Panc1 (cell line): ENCODE data around the gene ZNF547. TPM values are rescaled to one million over a fixed set of nuclear protein-coding genes. Genes with fewer than 3 reads are reported as not detected.
"Not testable (repeated sequence)": the region's sequence is repeated elsewhere in the genome, so short reads cannot be mapped to it uniquely, and the experiment has no call there.

Experiments
- ATAC-seq: fragments of 200-7000 bp; cut with Tn5 transposase; 2 replicates; pipeline ENCODE4 v1.9.1; 2020; ENCODE audit warnings: mild to moderate bottlenecking, moderate library complexity
- BruUV-seq: library from RNA; stranded (reverse); fragments of 400-500 nt; replicated peaks from 2 replicates; lab custom pipeline; 2021; lab: Mats Ljungman, UMichigan
- CTCF ChIA-PET: fragments of 300-600 bp; sonication (Branson Sonifier 250); formaldehyde crosslinking; loops from one replicate; lab custom pipeline; 2022; ENCODE audit warnings: antibody characterized with exemption; lab: Charles Lee
- POLR2A ChIA-PET: fragments of 300-600 bp; sonication (Branson Sonifier 250); formaldehyde crosslinking; loops from one replicate; lab custom pipeline; 2022; ENCODE audit warnings: antibody characterized with exemption; lab: Charles Lee
- DNase-seq: peaks from one replicate; pipeline ENCODE4 v3.0.0-alpha.2; 2010; ENCODE audit warnings: low read depth, low spot score
- H3K27ac ChIP-seq: 2 replicates; pipeline ENCODE4 v1.5.1; 2011; ENCODE audit warnings: mild to moderate bottlenecking, low read length, inconsistent platforms
- H3K27me3 ChIP-seq: fragments of 200-500 bp; sonication (Bioruptor generic); 2 replicates; pipeline ENCODE4 v1.6.0; 2014; ENCODE audit warnings: low read length, inconsistent platforms; ENCODE audit not compliant: control insufficient read depth, insufficient read depth
- H3K36me3 ChIP-seq: fragments of 200-500 bp; sonication (Bioruptor generic); 2 replicates; pipeline ENCODE4 v1.5.1; 2014; ENCODE audit warnings: inconsistent platforms, mild to moderate bottlenecking, low read length, moderate library complexity; ENCODE audit not compliant: control insufficient read depth, insufficient read depth
- H3K4me1 ChIP-seq: 2 replicates; pipeline ENCODE4 v1.5.1; 2011; ENCODE audit warnings: inconsistent platforms, mild to moderate bottlenecking, low read length, moderate library complexity; ENCODE audit not compliant: control insufficient read depth, insufficient read depth
- H3K4me3 ChIP-seq, 2 experiments: 2 replicates each; pipeline ENCODE4 v1.5.1; 2011 to 2012; ENCODE audit warnings: low read depth in 2 of 2, low read length in 2 of 2, mild to moderate bottlenecking in 2 of 2, inconsistent platforms in 1 of 2, moderate library complexity in 1 of 2
- H3K9me3 ChIP-seq: fragments of 200-500 bp; sonication (Bioruptor generic); 2 replicates; pipeline ENCODE4 v1.5.1; 2014; ENCODE audit warnings: low read depth, mild to moderate bottlenecking, inconsistent platforms, low read length, moderate library complexity; ENCODE audit not compliant: control insufficient read depth, insufficient read depth
- POLR2AphosphoS5 ChIP-seq: IDR thresholded peaks from 2 replicates; pipeline ENCODE4 v1.6.1; 2012; ENCODE audit warnings: mild to moderate bottlenecking, low read depth, low read length, moderate library complexity
- REST ChIP-seq, 2 experiments: IDR thresholded peaks; 2 replicates each; pipeline ENCODE4 v1.6.1; 2011 to 2012; ENCODE audit warnings: low read depth in 2 of 2, control low read depth in 1 of 2, low read length in 1 of 2, mild to moderate bottlenecking in 1 of 2, moderate library complexity in 1 of 2; ENCODE audit not compliant: insufficient read depth in 1 of 2
- SIN3A ChIP-seq: IDR thresholded peaks from 2 replicates; pipeline ENCODE4 v1.6.1; 2012; ENCODE audit warnings: low read depth, mild to moderate bottlenecking, low read length, moderate library complexity, borderline replicate concordance; ENCODE audit not compliant: insufficient read depth
- TCF7L2 ChIP-seq: IDR thresholded peaks from 2 replicates; pipeline ENCODE4 v1.6.1; 2011; ENCODE audit warnings: mild to moderate bottlenecking, low read depth, low read length, inconsistent platforms
- in situ Hi-C: cut with HindIII; loops from 2 replicates; pipeline ENCODE4 v1.10.0; 2016; ENCODE audit warnings: low sequenced_read_pairs, low pct_unique_long_range_greater_than_20kb
- intact Hi-C: fragments of 100-400 bp; cut with micrococcal nuclease; formaldehyde crosslinking; loops from one replicate; pipeline ENCODE4 v1.10.0; 2022; ENCODE audit not compliant: unreplicated experiment
- total RNA-seq: library from RNA; stranded (reverse); gene quantifications from one replicate; pipeline ENCODE4 v1.2.1, GENCODE V29; 2021; ENCODE audit not compliant: unreplicated experiment
- TF ChIP-seq, protein P1 (sequence below): fragments of 450-650 bp; IDR thresholded peaks from 2 replicates; pipeline ENCODE4 v1.5.1; 2017; ENCODE audit warnings: mild to moderate bottlenecking

ZNF547 gene
- total RNA-seq, 1 experiment from 2014 or later = 4.1 TPM

GRCh38 chr19:57374179-57374578, 10.8 kb downstream of the ZNF547 start:
- Histone ChIP-seq H3K27me3 (no peaks in the 10 kb centered on the region), H3K9me3 (peaks cover 37% of the 10 kb centered on the region), H3K4me3 (no peak overlapping the region), H3K36me3 (no peaks in the 10 kb centered on the region), H3K4me1 (no peaks in the 10 kb centered on the region), H3K27ac (no peak overlapping the region)
- intact Hi-C loops (no loop called here), in situ Hi-C loops (no loop called here)
- BruUV-seq = no TSS peak
- DNase-seq (no peak), ATAC-seq (no peak)
- ChIA-PET POLR2A (no interaction called here), CTCF (no interaction called here)
- TF ChIP-seq SIN3A (no peak), REST (IDR thresholded peaks at IDR 0.05; ENCODE audit: insufficient read depth in 1 of 2, low read depth in 2 of 2, low read length in 1 of 2) (no peak), POLR2AphosphoS5 (no peak), TCF7L2 (no peak)
- TF ChIP-seq, protein P1, sequence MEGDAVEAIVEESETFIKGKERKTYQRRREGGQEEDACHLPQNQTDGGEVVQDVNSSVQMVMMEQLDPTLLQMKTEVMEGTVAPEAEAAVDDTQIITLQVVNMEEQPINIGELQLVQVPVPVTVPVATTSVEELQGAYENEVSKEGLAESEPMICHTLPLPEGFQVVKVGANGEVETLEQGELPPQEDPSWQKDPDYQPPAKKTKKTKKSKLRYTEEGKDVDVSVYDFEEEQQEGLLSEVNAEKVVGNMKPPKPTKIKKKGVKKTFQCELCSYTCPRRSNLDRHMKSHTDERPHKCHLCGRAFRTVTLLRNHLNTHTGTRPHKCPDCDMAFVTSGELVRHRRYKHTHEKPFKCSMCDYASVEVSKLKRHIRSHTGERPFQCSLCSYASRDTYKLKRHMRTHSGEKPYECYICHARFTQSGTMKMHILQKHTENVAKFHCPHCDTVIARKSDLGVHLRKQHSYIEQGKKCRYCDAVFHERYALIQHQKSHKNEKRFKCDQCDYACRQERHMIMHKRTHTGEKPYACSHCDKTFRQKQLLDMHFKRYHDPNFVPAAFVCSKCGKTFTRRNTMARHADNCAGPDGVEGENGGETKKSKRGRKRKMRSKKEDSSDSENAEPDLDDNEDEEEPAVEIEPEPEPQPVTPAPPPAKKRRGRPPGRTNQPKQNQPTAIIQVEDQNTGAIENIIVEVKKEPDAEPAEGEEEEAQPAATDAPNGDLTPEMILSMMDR = no peak

DNA sequence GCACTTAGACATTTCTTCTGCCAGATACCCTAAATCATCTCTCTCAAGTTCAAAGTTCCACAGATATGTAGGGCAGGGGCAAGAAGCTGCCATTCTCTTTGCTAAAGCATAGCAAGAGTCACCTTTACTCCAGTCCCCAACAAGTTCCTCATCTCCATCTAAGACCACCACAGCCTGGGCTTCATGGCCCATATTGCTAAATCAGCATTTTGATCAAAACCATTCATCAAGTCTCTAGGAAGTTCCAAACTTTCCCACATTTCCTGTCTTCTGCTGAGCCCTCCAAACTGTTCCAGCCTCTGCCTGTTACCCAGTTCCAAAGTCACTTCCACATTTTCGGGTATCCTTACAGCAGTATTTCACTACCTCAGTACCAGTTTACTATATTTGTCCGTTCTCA, 11.3 kb downstream of the ZNF547 start:
- in situ Hi-C loops, CTCF ChIA-PET, H3K27ac ChIP-seq, DNase-seq, POLR2A ChIA-PET, ATAC-seq, BruUV-seq, H3K4me1 ChIP-seq, intact Hi-C loops, H3K4me3 ChIP-seq, H3K27me3 ChIP-seq, H3K36me3 ChIP-seq: not testable (repeated sequence)
- H3K9me3 ChIP-seq = peaks cover 42% of the 10 kb centered on the region

GRCh38 chr19:57376151-57376550, 12.8 kb downstream of the ZNF547 start:
- H3K4me3 ChIP-seq = no peak overlapping the region
- no peak overlapping the region for H3K27ac ChIP-seq
- in situ Hi-C loops (no loop called here), intact Hi-C loops (no loop called here)
- DNase-seq = no peak
- TF ChIP-seq SIN3A (no peak), POLR2AphosphoS5 (no peak), REST (IDR thresholded peaks at IDR 0.05; ENCODE audit: insufficient read depth in 1 of 2, low read depth in 2 of 2, low read length in 1 of 2) (no peak), TCF7L2 (no peak)
- TF ChIP-seq, protein P1 = no peak
- CTCF ChIA-PET = no interaction called here
- no peak for ATAC-seq
- H3K9me3 ChIP-seq = peaks cover 47% of the 10 kb centered on the region
- no TSS peak for BruUV-seq
- H3K27me3 ChIP-seq = no peaks in the 10 kb centered on the region
- H3K4me1 ChIP-seq = no peaks in the 10 kb centered on the region
- POLR2A ChIA-PET = no interaction called here
- no peaks in the 10 kb centered on the region for H3K36me3 ChIP-seq
